Neuronal stem cell (in vitro differentiated cells): ENCODE measurements around the gene PLPP3.

Experiments used
- DNase-seq: peaks from one replicate; pipeline ENCODE4 v3.0.0-alpha.2; 2013; ENCODE audit warnings: low spot score
- H2AFZ ChIP-seq: one replicate; pipeline ENCODE4 v1.6.1; 2013; ENCODE audit warnings: mild to moderate bottlenecking, low read length, inconsistent platforms
- H2AK5ac ChIP-seq: 2 replicates; pipeline ENCODE4 v1.6.1; 2013; ENCODE audit warnings: low read depth, mild to moderate bottlenecking, inconsistent platforms, low read length, moderate library complexity, mixed read lengths
- H2BK120ac ChIP-seq: 2 replicates; pipeline ENCODE4 v1.6.1; 2013; ENCODE audit warnings: low read depth, mild to moderate bottlenecking, inconsistent platforms, low read length, moderate library complexity, mixed read lengths
- H2BK12ac ChIP-seq: one replicate; pipeline ENCODE4 v1.6.1; 2013; ENCODE audit warnings: low read length, inconsistent platforms
- H2BK15ac ChIP-seq: 2 replicates; pipeline ENCODE4 v1.6.1; 2013; ENCODE audit warnings: mild to moderate bottlenecking, low read length, inconsistent platforms, mixed read lengths
- H2BK5ac ChIP-seq: one replicate; pipeline ENCODE4 v1.6.1; 2013; ENCODE audit warnings: inconsistent platforms, mild to moderate bottlenecking, low read length, moderate library complexity
- H3K14ac ChIP-seq: one replicate; pipeline ENCODE4 v1.6.1; 2013; ENCODE audit warnings: low read length, inconsistent platforms
- H3K18ac ChIP-seq: 2 replicates; pipeline ENCODE4 v1.6.1; 2013; ENCODE audit warnings: low read length, inconsistent platforms
- H3K23ac ChIP-seq: 2 replicates; pipeline ENCODE4 v1.6.1; 2013; ENCODE audit warnings: low read depth, mild to moderate bottlenecking, mixed read lengths, low read length, inconsistent platforms; ENCODE audit not compliant: poor library complexity
- H3K27ac ChIP-seq: replicated peaks from 3 replicates; pipeline ENCODE4 v1.5.1; 2013; ENCODE audit warnings: low read length, inconsistent platforms
- H3K27me3 ChIP-seq, 3 experiments: 2 replicates each; pipeline ENCODE4 v1.6.1; 2013; ENCODE audit warnings: low read length in 3 of 3, mild to moderate bottlenecking in 2 of 3, inconsistent platforms in 1 of 3, low read depth in 1 of 3, mixed read lengths in 1 of 3, moderate library complexity in 1 of 3; ENCODE audit not compliant: control insufficient read depth in 3 of 3, insufficient read depth in 3 of 3
- H3K36me3 ChIP-seq, 2 donors: replicated peaks in 1 of 2; 2 replicates each; pipeline ENCODE4 v1.6.1; 2013; ENCODE audit warnings: low read length in 2 of 2; ENCODE audit not compliant: control insufficient read depth in 2 of 2, insufficient read depth in 2 of 2
- H3K4ac ChIP-seq: 2 replicates; pipeline ENCODE4 v1.6.1; 2013; ENCODE audit warnings: inconsistent platforms, mild to moderate bottlenecking, low read length, moderate library complexity
- H3K4me1 ChIP-seq, 2 donors: 1 replicate in 1 of 2; 2 replicates in 1 of 2; pipeline ENCODE4 v1.6.1; 2013; ENCODE audit warnings: low read length in 2 of 2, low read depth in 1 of 2; ENCODE audit not compliant: control insufficient read depth in 2 of 2, insufficient read depth in 1 of 2
- H3K4me2 ChIP-seq: one replicate; pipeline ENCODE4 v1.6.1; 2013; ENCODE audit warnings: mild to moderate bottlenecking, low read length, inconsistent platforms; ENCODE audit not compliant: insufficient read depth, poor library complexity, severe bottlenecking
- H3K4me3 ChIP-seq, 2 donors: 2 replicates each; pipeline ENCODE4 v1.5.1; 2013; ENCODE audit warnings: low read length in 2 of 2, mild to moderate bottlenecking in 2 of 2, inconsistent platforms in 1 of 2, moderate library complexity in 1 of 2
- H3K79me1 ChIP-seq: one replicate; pipeline ENCODE4 v1.6.1; 2013; ENCODE audit warnings: low read depth, mild to moderate bottlenecking, inconsistent platforms, low read length, moderate library complexity
- H3K9ac ChIP-seq: one replicate; pipeline ENCODE4 v1.6.1; 2013; ENCODE audit warnings: mild to moderate bottlenecking, low read depth, low read length, inconsistent platforms; ENCODE audit not compliant: poor library complexity
- H3K9me3 ChIP-seq, 2 donors: replicated peaks in 1 of 2; 2 replicates each; pipeline versions ENCODE3 to v1.6.1; 2013; ENCODE audit warnings: low read length in 2 of 2, mild to moderate bottlenecking in 2 of 2, inconsistent platforms in 1 of 2, low read depth in 1 of 2, mixed read lengths in 1 of 2, moderate library complexity in 1 of 2; ENCODE audit not compliant: control insufficient read depth in 2 of 2, insufficient read depth in 1 of 2
- H4K8ac ChIP-seq: one replicate; pipeline ENCODE4 v1.6.1; 2013; ENCODE audit warnings: low read depth, mild to moderate bottlenecking, inconsistent platforms, low read length, moderate library complexity
- H4K91ac ChIP-seq: one replicate; pipeline ENCODE4 v1.6.1; 2013; ENCODE audit warnings: low read length, low read depth, mild to moderate bottlenecking, inconsistent platforms; ENCODE audit not compliant: poor library complexity
- WGBS, 2 donors: extraction: QIAGEN DNeasy Blood & Tissue Kit; methylation state at CpG; one replicate each; pipeline ENCODE4 v1.1.7; 2013; ENCODE audit warnings: missing lambda C conversion rate in 2 of 2, mixed read lengths in 1 of 2; ENCODE audit not compliant: insufficient read length in 2 of 2, insufficient replicate concordance in 1 of 2; ENCODE audit errors: extremely low coverage in 2 of 2; 5-methylcytosine and 5-hydroxymethylcytosine counted together

The PLPP3 gene

GRCh38 chr1:56539520-56539931 lies 39.8 kb downstream of the PLPP3 start:
- Histone ChIP-seq H3K36me3 (peaks cover 0 to 40% of the 10 kb centered on the region in 2 donors), H3K4me2 (no peak overlapping the region), H2AK5ac (no peak overlapping the region), H3K18ac (no peak overlapping the region), H2BK15ac (no peak overlapping the region), H3K27me3 (no peaks in the 10 kb centered on the region), H2BK12ac (no peak overlapping the region), H3K23ac (no peak overlapping the region), H4K8ac (no peak overlapping the region), H2BK120ac (no peak overlapping the region), H3K4ac (no peak overlapping the region), H3K9me3 (peaks cover 0 to 7% of the 10 kb centered on the region in 2 donors), H3K27ac (no peak overlapping the region), H3K4me1 (peaks cover 9 to 20% of the 10 kb centered on the region in 2 donors), H2AFZ (no peak overlapping the region), H3K79me1 (no peaks in the 10 kb centered on the region), H3K9ac (no peak overlapping the region), H3K4me3 (no peak overlapping the region), H3K14ac (no peak overlapping the region), H4K91ac (no peak overlapping the region), H2BK5ac (no peak overlapping the region)
- no CpG with 5 or more reads among the region's 2 CpGs for WGBS, 2 donors
- no peak for DNase-seq

GRCh38 chr1:56538532-56538931 lies 40.8 kb downstream of the PLPP3 start:
- Histone ChIP-seq H3K4me3 (no peak overlapping the region), H3K14ac (no peak overlapping the region), H3K9ac (no peak overlapping the region), H2AK5ac (no peak overlapping the region), H2BK120ac (no peak overlapping the region), H3K36me3 (peaks cover 0 to 50% of the 10 kb centered on the region in 2 donors), H2BK5ac (no peak overlapping the region), H3K23ac (no peak overlapping the region), H2BK15ac (no peak overlapping the region), H2BK12ac (no peak overlapping the region), H3K79me1 (no peaks in the 10 kb centered on the region), H3K9me3 (peaks cover 0 to 7% of the 10 kb centered on the region in 2 donors), H3K4me2 (no peak overlapping the region), H4K91ac (no peak overlapping the region), H3K4me1 (peaks cover 9 to 25% of the 10 kb centered on the region in 2 donors), H3K18ac (no peak overlapping the region), H3K27me3 (no peaks in the 10 kb centered on the region), H4K8ac (no peak overlapping the region), H3K27ac (no peak overlapping the region), H3K4ac (no peak overlapping the region), H2AFZ (no peak overlapping the region)
- WGBS, 2 donors, result no CpG with 5 or more reads among the region's 3 CpGs
- no peak for DNase-seq

- H2BK5ac ChIP-seq, result no peak overlapping the region
- no peak overlapping the region for H3K9ac ChIP-seq
- H3K14ac ChIP-seq, result no peak overlapping the region
- H3K4me1 ChIP-seq, result peaks cover 9 to 25% of the 10 kb centered on the region in 2 donors
- no peak overlapping the region for H2BK15ac ChIP-seq
- H2BK12ac ChIP-seq, result no peak overlapping the region
- H4K91ac ChIP-seq, result no peak overlapping the region
- peaks cover 0 to 58% of the 10 kb centered on the region in 2 donors for H3K36me3 ChIP-seq
- no peak overlapping the region for H2AFZ ChIP-seq
- no peaks in the 10 kb centered on the region for H3K79me1 ChIP-seq
- H3K27ac ChIP-seq, result no peak overlapping the region
- H3K4ac ChIP-seq, result no peak overlapping the region
- no peak overlapping the region for H4K8ac ChIP-seq
- no peak overlapping the region for H3K4me3 ChIP-seq
- no peak overlapping the region for H2BK120ac ChIP-seq
- H3K9me3 ChIP-seq, result peaks cover 0 to 7% of the 10 kb centered on the region in 2 donors
- no peak for DNase-seq
- no peak overlapping the region for H3K23ac ChIP-seq
- H3K18ac ChIP-seq, result no peak overlapping the region
- H3K4me2 ChIP-seq, result no peak overlapping the region
- no peak overlapping the region for H2AK5ac ChIP-seq
- H3K27me3 ChIP-seq, result no peaks in the 10 kb centered on the region
- no CpG with 5 or more reads among the region's 1 CpG for WGBS, 2 donors
Observed at GRCh38 chr1:56537660-56538059, 41.7 kb downstream of the PLPP3 start.

DNA sequence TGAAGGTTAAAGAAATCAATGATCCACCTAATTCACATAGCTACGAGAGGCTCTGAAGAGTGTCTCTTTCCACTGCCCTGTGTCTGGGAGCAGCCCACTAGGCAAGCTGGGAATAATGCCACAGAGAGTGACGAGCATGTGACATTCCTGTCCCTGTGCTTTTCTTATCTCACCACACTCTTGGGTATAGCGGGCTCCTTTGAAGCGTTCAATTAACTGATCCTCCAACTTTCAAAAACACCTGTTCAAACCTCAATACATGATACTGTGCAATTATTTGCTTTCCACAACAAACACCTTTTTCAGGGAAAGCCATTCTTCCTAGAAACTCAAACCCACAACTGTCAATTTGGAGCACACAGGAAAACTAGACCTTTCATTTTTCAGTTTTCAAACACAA lies 43.4 kb downstream of the PLPP3 start:
- Histone ChIP-seq H2BK12ac (no peak overlapping the region), H3K36me3 (peaks cover 0 to 63% of the 10 kb centered on the region in 2 donors), H3K14ac (no peak overlapping the region), H3K79me1 (no peaks in the 10 kb centered on the region), H3K27ac (no peak overlapping the region), H2BK120ac (no peak overlapping the region), H2BK5ac (no peak overlapping the region), H3K27me3 (no peaks in the 10 kb centered on the region), H3K4me2 (no peak overlapping the region), H3K4me1 (peaks cover 13 to 26% of the 10 kb centered on the region in 2 donors), H4K91ac (no peak overlapping the region), H3K9me3 (peaks cover 0 to 7% of the 10 kb centered on the region in 2 donors), H4K8ac (no peak overlapping the region), H3K23ac (no peak overlapping the region), H3K18ac (no peak overlapping the region), H3K4ac (no peak overlapping the region), H2BK15ac (no peak overlapping the region), H3K4me3 (no peak overlapping the region), H2AFZ (no peak overlapping the region), H2AK5ac (no peak overlapping the region), H3K9ac (no peak overlapping the region)
- WGBS, 2 donors, result no CpG with 5 or more reads among the region's 4 CpGs
- DNase-seq, result no peak
